GM23338 (cell line): ENCODE results near the gene KDSR. TPM values are rescaled to one million over a fixed set of nuclear protein-coding genes. Genes with fewer than 3 reads are reported as not detected.

Source experiments
- ATAC-seq: fragments of 200-7000 bp; cut with Tn5 transposase; 3 replicates; pipeline ENCODE4 v1.9.1; 2020
- DNase-seq: peaks from one replicate; pipeline ENCODE4 v3.0.0-alpha.2; 2015; ENCODE audit warnings: low spot score
- H2AFZ ChIP-seq: fragments of 200-600 bp; sonication (generic); 2 replicates; pipeline ENCODE4 v1.8.0; 2016; ENCODE audit warnings: antibody characterized with exemption, mild to moderate bottlenecking, moderate library complexity
- H3F3A ChIP-seq: fragments of 200-600 bp; sonication (generic); replicated peaks from 2 replicates; pipeline ENCODE4 v1.8.0; 2017; ENCODE audit warnings: antibody characterized with exemption, mixed run types, low read depth
- H3K27ac ChIP-seq: fragments of 200-600 bp; sonication (generic); 2 replicates; pipeline ENCODE4 v1.6.1; 2016; ENCODE audit warnings: low read depth
- H3K27me3 ChIP-seq: fragments of 200-600 bp; sonication (generic); 2 replicates; pipeline ENCODE4 v1.8.0; 2016; ENCODE audit warnings: mild to moderate bottlenecking, mixed run types, moderate library complexity; ENCODE audit not compliant: insufficient read depth
- H3K36me3 ChIP-seq: fragments of 200-600 bp; sonication (generic); 2 replicates; pipeline ENCODE4 v1.8.0; 2016; ENCODE audit warnings: mild to moderate bottlenecking; ENCODE audit not compliant: insufficient read depth
- H3K4me1 ChIP-seq: fragments of 200-600 bp; sonication (generic); 2 replicates; pipeline ENCODE4 v1.8.0; 2016; ENCODE audit warnings: mild to moderate bottlenecking, moderate library complexity; ENCODE audit not compliant: insufficient read depth
- H3K4me2 ChIP-seq: fragments of 200-600 bp; sonication (generic); 2 replicates; pipeline ENCODE4 v1.7.1; 2017; ENCODE audit warnings: mixed run types
- H3K4me3 ChIP-seq: fragments of 200-600 bp; sonication (generic); 2 replicates; pipeline ENCODE4 v1.6.1; 2016; ENCODE audit warnings: mixed run types
- H3K79me2 ChIP-seq: fragments of 200-600 bp; sonication (generic); replicated peaks from 2 replicates; pipeline ENCODE4 v1.8.0; 2017; ENCODE audit warnings: mild to moderate bottlenecking; ENCODE audit not compliant: insufficient read depth
- H3K9me2 ChIP-seq: fragments of 200-600 bp; sonication (generic); 2 replicates; pipeline ENCODE4 v1.8.0; 2017; ENCODE audit not compliant: insufficient read depth
- H4K20me1 ChIP-seq: fragments of 200-600 bp; sonication (generic); replicated peaks from 2 replicates; pipeline ENCODE4 v1.8.0; 2017; ENCODE audit warnings: mild to moderate bottlenecking; ENCODE audit not compliant: insufficient read depth
- H3K27ac Mint-ChIP-seq: 2 replicates; pipeline ENCODE4 v1.8.0; 2020; ENCODE audit warnings: inconsistent platforms, mild to moderate bottlenecking, moderate library complexity, mixed read lengths
- H3K27me3 Mint-ChIP-seq: 3 replicates; pipeline ENCODE4 v1.8.0; 2022; ENCODE audit warnings: low read depth, mild to moderate bottlenecking, moderate library complexity, mixed read lengths, inconsistent platforms; ENCODE audit not compliant: insufficient read depth, poor library complexity
- H3K36me3 Mint-ChIP-seq: 3 replicates; pipeline ENCODE4 v1.8.0; 2021; ENCODE audit warnings: low read depth, mild to moderate bottlenecking, inconsistent platforms, moderate library complexity, mixed read lengths
- H3K4me1 Mint-ChIP-seq: 3 replicates; pipeline ENCODE4 v1.8.0; 2020; ENCODE audit warnings: mild to moderate bottlenecking, inconsistent platforms, mixed read lengths
- H3K4me3 Mint-ChIP-seq: 3 replicates; pipeline ENCODE4 v1.8.0; 2021; ENCODE audit warnings: moderate library complexity, mild to moderate bottlenecking, inconsistent platforms, mixed read lengths
- H3K9me3 Mint-ChIP-seq: 3 replicates; pipeline ENCODE4 v1.8.0; 2020; ENCODE audit warnings: moderate library complexity, mild to moderate bottlenecking, inconsistent platforms, mixed read lengths
- CREB1 ChIP-seq: fragments of 250-450 bp; sonication (Bioruptor Pico); IDR thresholded peaks from 2 replicates; pipeline ENCODE4 v1.5.0; 2020; ENCODE audit warnings: low read depth, mild to moderate bottlenecking, moderate library complexity
- EZH2 ChIP-seq: fragments of 200-600 bp; sonication (generic); IDR thresholded peaks from one replicate; pipeline ENCODE4 v1.8.0; 2017; ENCODE audit warnings: antibody characterized with exemption, mild to moderate bottlenecking, low read depth; ENCODE audit not compliant: unreplicated experiment
- EZH2phosphoT487 ChIP-seq: fragments of 200-600 bp; sonication (generic); IDR thresholded peaks from one replicate; pipeline ENCODE4 v1.8.1; 2018; ENCODE audit warnings: antibody characterized with exemption; ENCODE audit not compliant: unreplicated experiment
- JUNB ChIP-seq: IDR thresholded peaks from one replicate; pipeline ENCODE4 v1.6.1; 2016; ENCODE audit warnings: antibody characterized with exemption; ENCODE audit not compliant: unreplicated experiment
- NANOG ChIP-seq: IDR thresholded peaks from 2 replicates; pipeline ENCODE4 v1.6.1; 2016; ENCODE audit warnings: antibody characterized with exemption, borderline replicate concordance
- POLR2AphosphoS5 ChIP-seq: IDR thresholded peaks from 2 replicates; pipeline ENCODE4 v1.6.1; 2016; ENCODE audit warnings: antibody characterized with exemption, low read depth
- STAT1 ChIP-seq: IDR thresholded peaks from one replicate; pipeline ENCODE4 v1.6.1; 2016; ENCODE audit warnings: antibody characterized with exemption; ENCODE audit not compliant: unreplicated experiment
- ZNF331 ChIP-seq: fragments of 250-450 bp; sonication (Bioruptor Pico); IDR thresholded peaks from 2 replicates; pipeline ENCODE4 v1.5.0; 2020; ENCODE audit warnings: low read depth, mild to moderate bottlenecking, moderate library complexity
- polyA plus RNA-seq: library from polyadenylated mRNA; unstranded; fragments of >200 nt; fragmentation: Nextera tagmentation; extraction: Ambion mirVana; gene quantifications from 2 replicates; pipeline ENCODE4 v1.2.1, GENCODE V29; 2016
- total RNA-seq: library from RNA; depleted of rRNA; stranded (reverse); fragments of >200 nt; shearing (Covaris generic); gene quantifications from 2 replicates; pipeline ENCODE4 v1.2.3, GENCODE V29; 2014
- TF ChIP-seq, protein P1 (sequence below): IDR thresholded peaks from one replicate; pipeline ENCODE4 v1.6.1; 2018; ENCODE audit warnings: antibody characterized with exemption; ENCODE audit not compliant: unreplicated experiment
- TF ChIP-seq, protein P2 (sequence below): fragments of 250-450 bp; sonication (Bioruptor Pico); IDR thresholded peaks from 2 replicates; pipeline ENCODE4 v1.5.0; 2020; ENCODE audit warnings: mild to moderate bottlenecking, moderate library complexity
- TF ChIP-seq, protein P3 (sequence below): IDR thresholded peaks from 2 replicates; pipeline ENCODE4 v1.6.1; 2016; ENCODE audit warnings: antibody characterized with exemption

KDSR gene
- total and polyA plus RNA-seq, 2 experiments from 2014 or later = 23.7 to 36.3 TPM

GRCh38 chr18:63299837-63300745 lies 66.9 kb downstream of the KDSR start:
- no peak for ATAC-seq
- Histone ChIP-seq H3K4me3 (no peak overlapping the region), H3F3A (no peaks in the 10 kb centered on the region), H2AFZ (no peak overlapping the region), H3K4me1 (peaks cover 14% of the 10 kb centered on the region), H3K9me2 (no peaks in the 10 kb centered on the region), H3K27ac (no peak overlapping the region), H3K36me3 (no peaks in the 10 kb centered on the region), H3K27me3 (no peaks in the 10 kb centered on the region), H3K79me2 (no peaks in the 10 kb centered on the region), H4K20me1 (no peaks in the 10 kb centered on the region), H3K4me2 (no peak overlapping the region)
- Mint-ChIP-seq H3K9me3 (no peaks in the 10 kb centered on the region), H3K4me1 (peaks cover 24% of the 10 kb centered on the region), H3K36me3 (no peaks in the 10 kb centered on the region), H3K27me3 (peaks cover 3% of the 10 kb centered on the region), H3K4me3 (no peak overlapping the region), H3K27ac (no peak overlapping the region)
- TF ChIP-seq STAT1 = no peak
- TF ChIP-seq JUNB = no peak
- no peak for TF ChIP-seq CREB1 (CRISPR knock-in tag)
- TF ChIP-seq NANOG = no peak
- TF ChIP-seq ZNF331 (CRISPR knock-in tag) = no peak
- TF ChIP-seq EZH2 = no peak
- TF ChIP-seq, protein P1, sequence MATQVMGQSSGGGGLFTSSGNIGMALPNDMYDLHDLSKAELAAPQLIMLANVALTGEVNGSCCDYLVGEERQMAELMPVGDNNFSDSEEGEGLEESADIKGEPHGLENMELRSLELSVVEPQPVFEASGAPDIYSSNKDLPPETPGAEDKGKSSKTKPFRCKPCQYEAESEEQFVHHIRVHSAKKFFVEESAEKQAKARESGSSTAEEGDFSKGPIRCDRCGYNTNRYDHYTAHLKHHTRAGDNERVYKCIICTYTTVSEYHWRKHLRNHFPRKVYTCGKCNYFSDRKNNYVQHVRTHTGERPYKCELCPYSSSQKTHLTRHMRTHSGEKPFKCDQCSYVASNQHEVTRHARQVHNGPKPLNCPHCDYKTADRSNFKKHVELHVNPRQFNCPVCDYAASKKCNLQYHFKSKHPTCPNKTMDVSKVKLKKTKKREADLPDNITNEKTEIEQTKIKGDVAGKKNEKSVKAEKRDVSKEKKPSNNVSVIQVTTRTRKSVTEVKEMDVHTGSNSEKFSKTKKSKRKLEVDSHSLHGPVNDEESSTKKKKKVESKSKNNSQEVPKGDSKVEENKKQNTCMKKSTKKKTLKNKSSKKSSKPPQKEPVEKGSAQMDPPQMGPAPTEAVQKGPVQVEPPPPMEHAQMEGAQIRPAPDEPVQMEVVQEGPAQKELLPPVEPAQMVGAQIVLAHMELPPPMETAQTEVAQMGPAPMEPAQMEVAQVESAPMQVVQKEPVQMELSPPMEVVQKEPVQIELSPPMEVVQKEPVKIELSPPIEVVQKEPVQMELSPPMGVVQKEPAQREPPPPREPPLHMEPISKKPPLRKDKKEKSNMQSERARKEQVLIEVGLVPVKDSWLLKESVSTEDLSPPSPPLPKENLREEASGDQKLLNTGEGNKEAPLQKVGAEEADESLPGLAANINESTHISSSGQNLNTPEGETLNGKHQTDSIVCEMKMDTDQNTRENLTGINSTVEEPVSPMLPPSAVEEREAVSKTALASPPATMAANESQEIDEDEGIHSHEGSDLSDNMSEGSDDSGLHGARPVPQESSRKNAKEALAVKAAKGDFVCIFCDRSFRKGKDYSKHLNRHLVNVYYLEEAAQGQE = no peak
- TF ChIP-seq, protein P2, sequence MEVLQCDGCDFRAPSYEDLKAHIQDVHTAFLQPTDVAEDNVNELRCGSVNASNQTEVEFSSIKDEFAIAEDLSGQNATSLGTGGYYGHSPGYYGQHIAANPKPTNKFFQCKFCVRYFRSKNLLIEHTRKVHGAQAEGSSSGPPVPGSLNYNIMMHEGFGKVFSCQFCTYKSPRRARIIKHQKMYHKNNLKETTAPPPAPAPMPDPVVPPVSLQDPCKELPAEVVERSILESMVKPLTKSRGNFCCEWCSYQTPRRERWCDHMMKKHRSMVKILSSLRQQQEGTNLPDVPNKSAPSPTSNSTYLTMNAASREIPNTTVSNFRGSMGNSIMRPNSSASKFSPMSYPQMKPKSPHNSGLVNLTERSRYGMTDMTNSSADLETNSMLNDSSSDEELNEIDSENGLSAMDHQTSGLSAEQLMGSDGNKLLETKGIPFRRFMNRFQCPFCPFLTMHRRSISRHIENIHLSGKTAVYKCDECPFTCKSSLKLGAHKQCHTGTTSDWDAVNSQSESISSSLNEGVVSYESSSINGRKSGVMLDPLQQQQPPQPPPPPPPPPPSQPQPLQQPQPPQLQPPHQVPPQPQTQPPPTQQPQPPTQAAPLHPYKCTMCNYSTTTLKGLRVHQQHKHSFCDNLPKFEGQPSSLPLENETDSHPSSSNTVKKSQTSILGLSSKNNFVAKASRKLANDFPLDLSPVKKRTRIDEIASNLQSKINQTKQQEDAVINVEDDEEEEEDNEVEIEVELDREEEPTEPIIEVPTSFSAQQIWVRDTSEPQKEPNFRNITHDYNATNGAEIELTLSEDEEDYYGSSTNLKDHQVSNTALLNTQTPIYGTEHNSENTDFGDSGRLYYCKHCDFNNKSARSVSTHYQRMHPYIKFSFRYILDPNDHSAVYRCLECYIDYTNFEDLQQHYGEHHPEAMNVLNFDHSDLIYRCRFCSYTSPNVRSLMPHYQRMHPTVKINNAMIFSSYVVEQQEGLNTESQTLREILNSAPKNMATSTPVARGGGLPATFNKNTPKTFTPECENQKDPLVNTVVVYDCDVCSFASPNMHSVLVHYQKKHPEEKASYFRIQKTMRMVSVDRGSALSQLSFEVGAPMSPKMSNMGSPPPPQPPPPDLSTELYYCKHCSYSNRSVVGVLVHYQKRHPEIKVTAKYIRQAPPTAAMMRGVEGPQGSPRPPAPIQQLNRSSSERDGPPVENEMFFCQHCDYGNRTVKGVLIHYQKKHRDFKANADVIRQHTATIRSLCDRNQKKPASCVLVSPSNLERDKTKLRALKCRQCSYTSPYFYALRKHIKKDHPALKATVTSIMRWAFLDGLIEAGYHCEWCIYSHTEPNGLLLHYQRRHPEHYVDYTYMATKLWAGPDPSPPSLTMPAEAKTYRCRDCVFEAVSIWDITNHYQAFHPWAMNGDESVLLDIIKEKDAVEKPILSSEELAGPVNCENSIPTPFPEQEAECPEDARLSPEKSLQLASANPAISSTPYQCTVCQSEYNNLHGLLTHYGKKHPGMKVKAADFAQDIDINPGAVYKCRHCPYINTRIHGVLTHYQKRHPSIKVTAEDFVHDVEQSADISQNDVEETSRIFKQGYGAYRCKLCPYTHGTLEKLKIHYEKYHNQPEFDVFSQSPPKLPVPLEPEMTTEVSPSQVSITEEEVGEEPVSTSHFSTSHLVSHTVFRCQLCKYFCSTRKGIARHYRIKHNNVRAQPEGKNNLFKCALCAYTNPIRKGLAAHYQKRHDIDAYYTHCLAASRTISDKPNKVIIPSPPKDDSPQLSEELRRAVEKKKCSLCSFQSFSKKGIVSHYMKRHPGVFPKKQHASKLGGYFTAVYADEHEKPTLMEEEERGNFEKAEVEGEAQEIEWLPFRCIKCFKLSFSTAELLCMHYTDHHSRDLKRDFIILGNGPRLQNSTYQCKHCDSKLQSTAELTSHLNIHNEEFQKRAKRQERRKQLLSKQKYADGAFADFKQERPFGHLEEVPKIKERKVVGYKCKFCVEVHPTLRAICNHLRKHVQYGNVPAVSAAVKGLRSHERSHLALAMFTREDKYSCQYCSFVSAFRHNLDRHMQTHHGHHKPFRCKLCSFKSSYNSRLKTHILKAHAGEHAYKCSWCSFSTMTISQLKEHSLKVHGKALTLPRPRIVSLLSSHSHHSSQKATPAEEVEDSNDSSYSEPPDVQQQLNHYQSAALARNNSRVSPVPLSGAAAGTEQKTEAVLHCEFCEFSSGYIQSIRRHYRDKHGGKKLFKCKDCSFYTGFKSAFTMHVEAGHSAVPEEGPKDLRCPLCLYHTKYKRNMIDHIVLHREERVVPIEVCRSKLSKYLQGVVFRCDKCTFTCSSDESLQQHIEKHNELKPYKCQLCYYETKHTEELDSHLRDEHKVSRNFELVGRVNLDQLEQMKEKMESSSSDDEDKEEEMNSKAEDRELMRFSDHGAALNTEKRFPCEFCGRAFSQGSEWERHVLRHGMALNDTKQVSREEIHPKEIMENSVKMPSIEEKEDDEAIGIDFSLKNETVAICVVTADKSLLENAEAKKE = no peak
- no peak for TF ChIP-seq EZH2phosphoT487
- TF ChIP-seq, protein P3, sequence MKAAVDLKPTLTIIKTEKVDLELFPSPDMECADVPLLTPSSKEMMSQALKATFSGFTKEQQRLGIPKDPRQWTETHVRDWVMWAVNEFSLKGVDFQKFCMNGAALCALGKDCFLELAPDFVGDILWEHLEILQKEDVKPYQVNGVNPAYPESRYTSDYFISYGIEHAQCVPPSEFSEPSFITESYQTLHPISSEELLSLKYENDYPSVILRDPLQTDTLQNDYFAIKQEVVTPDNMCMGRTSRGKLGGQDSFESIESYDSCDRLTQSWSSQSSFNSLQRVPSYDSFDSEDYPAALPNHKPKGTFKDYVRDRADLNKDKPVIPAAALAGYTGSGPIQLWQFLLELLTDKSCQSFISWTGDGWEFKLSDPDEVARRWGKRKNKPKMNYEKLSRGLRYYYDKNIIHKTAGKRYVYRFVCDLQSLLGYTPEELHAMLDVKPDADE = no peak
- no peak for TF ChIP-seq POLR2AphosphoS5
- no peak for DNase-seq
